Testis (tissue), 3 donors: ENCODE results near the gene KPNA3. TPM values are rescaled to one million over a fixed set of nuclear protein-coding genes. Genes with fewer than 3 reads are reported as not detected.

Experiments used
- DNase-seq: peaks from one replicate; pipeline ENCODE4 v3.0.0-alpha.2; 2019
- H3K27ac ChIP-seq, 2 donors: fragments of 200-600 bp; sonication (generic); one replicate each; pipeline ENCODE4 v1.5.1; 2019
- H3K27me3 ChIP-seq: fragments of 200-600 bp; sonication (generic); one replicate; pipeline ENCODE4 v1.5.1; 2019
- H3K36me3 ChIP-seq: fragments of 200-600 bp; sonication (generic); one replicate; pipeline ENCODE4 v1.5.1; 2017; ENCODE audit warnings: low read depth; ENCODE audit errors: missing control alignments
- H3K4me1 ChIP-seq: fragments of 200-600 bp; sonication (generic); one replicate; pipeline ENCODE4 v1.5.1; 2019
- H3K4me3 ChIP-seq, 2 donors: fragments of 200-600 bp; sonication (generic); one replicate each; pipeline ENCODE4 v1.5.1; 2017 to 2019
- H3K9me3 ChIP-seq: fragments of 200-600 bp; sonication (generic); one replicate; pipeline ENCODE4 v1.5.1; 2017
- CTCF ChIP-seq, 3 experiments: fragments of 450-650 bp in 2 of 3; fragments of 200-600 bp in 1 of 3; sonication (generic) in 1 of 3; IDR thresholded peaks; one replicate each; pipeline ENCODE4 v1.5.1; 2016 to 2019; ENCODE audit warnings: antibody characterized with exemption in 3 of 3, mild to moderate bottlenecking in 2 of 3, moderate library complexity in 1 of 3
- POLR2A ChIP-seq: fragments of 450-650 bp; IDR thresholded peaks from one replicate; pipeline ENCODE4 v1.6.1; 2017; ENCODE audit warnings: antibody characterized with exemption, mild to moderate bottlenecking, moderate library complexity
- WGBS, 2 donors: methylation state at CpG; one replicate each; pipeline ENCODE4 v1.1.5; 2018; 5-methylcytosine and 5-hydroxymethylcytosine counted together
- intact Hi-C: fragments of 100-400 bp; cut with DNase I; formaldehyde crosslinking; loops from one replicate; pipeline ENCODE4 v1.15.1; 2023; ENCODE audit warnings: low total_unique reads
- polyA plus RNA-seq: library from polyadenylated mRNA; stranded (reverse); fragments of 350-450 nt; fragmentation: Illumina TruSeq; extraction: RNeasy Lipid Tissue Mini Kit (QIAGEN cat#74804); gene quantifications from one replicate; pipeline ENCODE4 v1.2.3, GENCODE V29; 2014; ENCODE audit warnings: low read depth, low replicate concordance; ENCODE audit not compliant: insufficient read depth
- total RNA-seq, 2 donors: library from RNA; depleted of rRNA; stranded (reverse); fragments of >200 nt; gene quantifications; one replicate each; pipeline ENCODE4 v1.2.3, GENCODE V29; 2016

The KPNA3 gene
- total and polyA plus RNA-seq, 3 donors from 2014 or later, result 39.4 to 51.3 (median 46.5) TPM

GRCh38 chr13:49789968-49790367, 2.5 kb downstream of the KPNA3 start:
- H3K4me1 ChIP-seq, result peaks cover 8% of the 10 kb centered on the region
- no peak overlapping the region for H3K4me3 ChIP-seq
- intact Hi-C loops, result no loop called here
- no peaks in the 10 kb centered on the region for H3K27me3 ChIP-seq
- no peak for DNase-seq
- TF ChIP-seq CTCF (IDR thresholded peaks at IDR 0.05) (no peak), POLR2A (no peak)
- 82 to 84% methylated on average over 8 of the region's 8 CpGs for WGBS, 2 donors
- no peaks in the 10 kb centered on the region for H3K9me3 ChIP-seq
- H3K27ac ChIP-seq, result no peak overlapping the region
- H3K36me3 ChIP-seq, result no peaks in the 10 kb centered on the region

- H3K27me3 ChIP-seq, result no peaks in the 10 kb centered on the region
Measured at GRCh38 chr13:49786401-49787008, 6.0 kb downstream of the KPNA3 start.

GRCh38 chr13:49784886-49785570, 7.5 kb downstream of the KPNA3 start:
- Histone ChIP-seq H3K27ac (no peak overlapping the region), H3K36me3 (no peaks in the 10 kb centered on the region), H3K4me1 (peaks cover 12% of the 10 kb centered on the region), H3K27me3 (no peaks in the 10 kb centered on the region), H3K4me3 (no peak overlapping the region), H3K9me3 (no peaks in the 10 kb centered on the region)
- no peak for DNase-seq
- no peak for TF ChIP-seq POLR2A
- no peak for TF ChIP-seq CTCF (IDR thresholded peaks at IDR 0.05)
- WGBS, 2 donors, result 67 to 80% methylated on average over 5 of the region's 5 CpGs
- intact Hi-C loops, result no loop called here

More at GRCh38 chr13:49786401-49787008, 6.0 kb downstream of the KPNA3 start:
- no peak for DNase-seq
- Histone ChIP-seq H3K27ac (no peak overlapping the region), H3K9me3 (no peaks in the 10 kb centered on the region), H3K36me3 (no peaks in the 10 kb centered on the region), H3K4me3 (no peak overlapping the region), H3K4me1 (peaks cover 10% of the 10 kb centered on the region)
- TF ChIP-seq POLR2A, result no peak
- intact Hi-C loops, result no loop called here

- DNase-seq, result no peak
- TF ChIP-seq POLR2A (no peak), CTCF (IDR thresholded peaks at IDR 0.05) (no peak)
- intact Hi-C loops, result no loop called here
- H3K4me3 ChIP-seq, result no peak overlapping the region
- peaks cover 12% of the 10 kb centered on the region for H3K4me1 ChIP-seq
- H3K9me3 ChIP-seq, result no peaks in the 10 kb centered on the region
- H3K27me3 ChIP-seq, result no peaks in the 10 kb centered on the region
- no peaks in the 10 kb centered on the region for H3K36me3 ChIP-seq
- H3K27ac ChIP-seq, result no peak overlapping the region
- 94 to 95% methylated on average over 4 of the region's 4 CpGs for WGBS, 2 donors
Measured at GRCh38 chr13:49783865-49784264, 8.6 kb downstream of the KPNA3 start.

- no peak for DNase-seq
- no peak overlapping the region for H3K27ac ChIP-seq
- TF ChIP-seq CTCF (IDR thresholded peaks at IDR 0.05) (no peak), POLR2A (no peak)
- intact Hi-C loops, result no loop called here
- no peaks in the 10 kb centered on the region for H3K9me3 ChIP-seq
- no peak overlapping the region for H3K4me3 ChIP-seq
- WGBS, 2 donors, result 89 to 95% methylated on average over 2 of the region's 2 CpGs
- H3K27me3 ChIP-seq, result no peaks in the 10 kb centered on the region
- H3K4me1 ChIP-seq, result peaks cover 12% of the 10 kb centered on the region
- H3K36me3 ChIP-seq, result no peaks in the 10 kb centered on the region
Measured at GRCh38 chr13:49782784-49783183, 9.7 kb downstream of the KPNA3 start.
